Immature natural killer cell (primary cell): ENCODE measurements around the gene SMIM44. TPM values are rescaled to one million over a fixed set of nuclear protein-coding genes. Genes with fewer than 3 reads are reported as not detected.
A peak's percentile ranks its signal among the peaks of the same experiment; 100 is the strongest.
"Not testable (repeated sequence)": the region's sequence is repeated elsewhere in the genome, so short reads cannot be mapped to it uniquely, and the experiment has no call there.

ENCODE experiments used
- DNase-seq, 3 donors: peaks; one replicate each; pipeline ENCODE4 v3.0.0; 2022; ENCODE audit warnings: mixed read lengths in 1 of 3
- H3K27ac Mint-ChIP-seq, 6 donors: one replicate each; pipeline ENCODE4 v1.8.0; 2020; ENCODE audit warnings: mixed read lengths in 6 of 6, mild to moderate bottlenecking in 5 of 6, inconsistent platforms in 4 of 6, moderate library complexity in 3 of 6
- H3K27me3 Mint-ChIP-seq, 3 donors: one replicate each; pipeline ENCODE4 v1.8.0; 2020 to 2021; ENCODE audit warnings: low read depth in 3 of 3, mild to moderate bottlenecking in 3 of 3, mixed read lengths in 3 of 3, moderate library complexity in 3 of 3, inconsistent platforms in 1 of 3
- H3K36me3 Mint-ChIP-seq, 3 donors: one replicate each; pipeline ENCODE4 v1.8.0; 2020; ENCODE audit warnings: mixed read lengths in 3 of 3, inconsistent platforms in 2 of 3, mild to moderate bottlenecking in 2 of 3
- H3K4me1 Mint-ChIP-seq, 2 donors: one replicate each; pipeline ENCODE4 v1.8.0; 2020; ENCODE audit warnings: inconsistent platforms in 2 of 2, mild to moderate bottlenecking in 2 of 2, mixed read lengths in 2 of 2, moderate library complexity in 1 of 2
- H3K4me3 Mint-ChIP-seq, 5 donors: one replicate each; pipeline ENCODE4 v1.8.0; 2020; ENCODE audit warnings: mild to moderate bottlenecking in 5 of 5, mixed read lengths in 5 of 5, inconsistent platforms in 3 of 5, moderate library complexity in 3 of 5
- H3K9me3 Mint-ChIP-seq, 6 donors: one replicate each; pipeline ENCODE4 v1.8.0; 2020; ENCODE audit warnings: mild to moderate bottlenecking in 6 of 6, mixed read lengths in 6 of 6, inconsistent platforms in 4 of 6, moderate library complexity in 3 of 6
- polyA plus RNA-seq, 3 donors: library from polyadenylated mRNA; unstranded; fragments of 300-500 nt; fragmentation: Illumina TruSeq; gene quantifications; one replicate each; pipeline ENCODE4 v1.2.3, GENCODE V29; 2021

The SMIM44 gene
- polyA plus RNA-seq, 3 donors from 2014 or later: not detected

GRCh38 chr19:3462991-3463713 is 20.1 kb downstream of the SMIM44 start:
- H3K9me3 Mint-ChIP-seq: no peaks in the 10 kb centered on the region
- H3K27me3 Mint-ChIP-seq: peaks cover 0 to 2% (median 1%) of the 10 kb centered on the region in 3 donors
- no peak for DNase-seq
- H3K27ac Mint-ChIP-seq: no peak overlapping the region
- H3K4me3 Mint-ChIP-seq: no peak overlapping the region
- H3K4me1 Mint-ChIP-seq: peaks cover 0 to 8% of the 10 kb centered on the region in 2 donors
- peaks cover 4% of the 10 kb centered on the region in 3 donors for H3K36me3 Mint-ChIP-seq

GRCh38 chr19:3459965-3460582 is 23.2 kb downstream of the SMIM44 start:
- H3K27me3 Mint-ChIP-seq: no peaks in the 10 kb centered on the region
- DNase-seq: no peak
- no peak overlapping the region for H3K27ac Mint-ChIP-seq
- peaks cover 0 to 8% of the 10 kb centered on the region in 2 donors for H3K4me1 Mint-ChIP-seq
- H3K4me3 Mint-ChIP-seq: no peak overlapping the region
- peaks cover 4% of the 10 kb centered on the region in 3 donors for H3K36me3 Mint-ChIP-seq
- H3K9me3 Mint-ChIP-seq: no peaks in the 10 kb centered on the region

- no peaks in the 10 kb centered on the region for H3K27me3 Mint-ChIP-seq
- H3K4me3 Mint-ChIP-seq: no peak overlapping the region
- peak in 1 of 3 donors; percentile 6 for DNase-seq
- H3K27ac Mint-ChIP-seq: no peak overlapping the region
- H3K9me3 Mint-ChIP-seq: no peaks in the 10 kb centered on the region
- peaks cover 4% of the 10 kb centered on the region in 3 donors for H3K36me3 Mint-ChIP-seq
- peaks cover 0 to 8% of the 10 kb centered on the region in 2 donors for H3K4me1 Mint-ChIP-seq
These were observed 24.0 kb downstream of the SMIM44 start for GRCh38 chr19:3459089-3459881.

GRCh38 chr19:3458229-3459088 is 24.8 kb downstream of the SMIM44 start:
- Mint-ChIP-seq H3K9me3 (no peaks in the 10 kb centered on the region), H3K27me3 (no peaks in the 10 kb centered on the region), H3K4me3 (no peak overlapping the region), H3K36me3 (peaks cover 4% of the 10 kb centered on the region in 3 donors), H3K4me1 (peaks cover 0 to 8% of the 10 kb centered on the region in 2 donors), H3K27ac (no peak overlapping the region)
- DNase-seq: no peak

GRCh38 chr19:3457528-3458228 is 25.6 kb downstream of the SMIM44 start:
- peaks cover 1% of the 10 kb centered on the region in 3 donors for H3K36me3 Mint-ChIP-seq
- H3K4me1 Mint-ChIP-seq: peaks cover 0 to 8% of the 10 kb centered on the region in 2 donors
- no peaks in the 10 kb centered on the region for H3K27me3 Mint-ChIP-seq
- DNase-seq: no peak
- no peak overlapping the region for H3K4me3 Mint-ChIP-seq
- no peak overlapping the region for H3K27ac Mint-ChIP-seq
- no peaks in the 10 kb centered on the region for H3K9me3 Mint-ChIP-seq

GRCh38 chr19:3456925-3457527 is 26.2 kb downstream of the SMIM44 start:
- Mint-ChIP-seq H3K36me3 (no peaks in the 10 kb centered on the region), H3K9me3 (no peaks in the 10 kb centered on the region), H3K4me1 (peaks cover 0 to 8% of the 10 kb centered on the region in 2 donors), H3K27ac (no peak overlapping the region), H3K4me3 (no peak overlapping the region), H3K27me3 (no peaks in the 10 kb centered on the region)
- DNase-seq: no peak

- H3K4me1 Mint-ChIP-seq: peaks cover 0 to 8% of the 10 kb centered on the region in 2 donors
- H3K27ac Mint-ChIP-seq: no peak overlapping the region
- no peak for DNase-seq
- no peak overlapping the region for H3K4me3 Mint-ChIP-seq
- peaks cover 0 to 1% (median under 1%) of the 10 kb centered on the region in 3 donors for H3K36me3 Mint-ChIP-seq
- no peaks in the 10 kb centered on the region for H3K9me3 Mint-ChIP-seq
- H3K27me3 Mint-ChIP-seq: peaks cover 0 to 2% (median 0%) of the 10 kb centered on the region in 3 donors
These were observed 27.2 kb downstream of the SMIM44 start for GRCh38 chr19:3455960-3456601.

- no peak overlapping the region for H3K4me3 Mint-ChIP-seq
- H3K4me1 Mint-ChIP-seq: peaks cover 0 to 8% of the 10 kb centered on the region in 2 donors
- H3K36me3 Mint-ChIP-seq: peaks cover 0 to 4% (median 3%) of the 10 kb centered on the region in 3 donors
- no peaks in the 10 kb centered on the region for H3K9me3 Mint-ChIP-seq
- H3K27me3 Mint-ChIP-seq: peaks cover 0 to 2% (median 0%) of the 10 kb centered on the region in 3 donors
- no peak for DNase-seq
- no peak overlapping the region for H3K27ac Mint-ChIP-seq
These were observed 27.8 kb downstream of the SMIM44 start for GRCh38 chr19:3455393-3455955.

GRCh38 chr19:3454656-3455392 is 28.4 kb downstream of the SMIM44 start:
- Mint-ChIP-seq H3K27ac (no peak overlapping the region), H3K36me3 (peaks cover 0 to 4% (median 3%) of the 10 kb centered on the region in 3 donors), H3K9me3 (no peaks in the 10 kb centered on the region), H3K4me3 (no peak overlapping the region), H3K4me1 (peaks cover 0 to 8% of the 10 kb centered on the region in 2 donors), H3K27me3 (peaks cover 0 to 2% (median 0%) of the 10 kb centered on the region in 3 donors)
- no peak for DNase-seq

- Mint-ChIP-seq H3K4me3 (no peak overlapping the region), H3K27me3 (peaks cover 0 to 2% (median 0%) of the 10 kb centered on the region in 3 donors), H3K9me3 (no peaks in the 10 kb centered on the region), H3K36me3 (peaks cover 0 to 4% (median 3%) of the 10 kb centered on the region in 3 donors), H3K27ac (no peak overlapping the region), H3K4me1 (peaks cover 0 to 4% of the 10 kb centered on the region in 2 donors)
- DNase-seq: no peak
These were observed 29.4 kb downstream of the SMIM44 start for GRCh38 chr19:3453840-3454239.

GRCh38 chr19:3452942-3453214 is 30.4 kb downstream of the SMIM44 start:
- not testable (repeated sequence) for H3K9me3 Mint-ChIP-seq, H3K27me3 Mint-ChIP-seq, H3K4me1 Mint-ChIP-seq, DNase-seq, H3K27ac Mint-ChIP-seq, H3K4me3 Mint-ChIP-seq, H3K36me3 Mint-ChIP-seq
